ENCODE results near the gene HUS1B.
"Not testable (repeated sequence)": the region's sequence is repeated elsewhere in the genome, so short reads cannot be mapped to it uniquely, and the experiment has no call there.

The HUS1B gene

GRCh38 chr6:656460-657252, at the start of gene HUS1B:
TSS of gene HUS1B (minus strand) at chr6:657100. CDS start at chr6:656944, 156 bp downstream.
- no peak for DNase-seq (ENCODE audit: low read depth)

GRCh38 chr6:706146-706545, 49.2 kb upstream of the HUS1B start:
- DNase-seq (ENCODE audit: low read depth) = no peak

- DNase-seq (ENCODE audit: low read depth) = no peak
Observed at GRCh38 chr6:705047-705446, 48.1 kb upstream of the HUS1B start.

- DNase-seq (ENCODE audit: low read depth) = no peak
Observed at GRCh38 chr6:704046-704445, 47.1 kb upstream of the HUS1B start.

- no peak for DNase-seq (ENCODE audit: low read depth)
Observed at GRCh38 chr6:703552-703951, 46.7 kb upstream of the HUS1B start.

- no peak for DNase-seq (ENCODE audit: low read depth)
Observed at GRCh38 chr6:701700-702479, 45.0 kb upstream of the HUS1B start.

- DNase-seq (ENCODE audit: low read depth) = no peak
Observed at GRCh38 chr6:701215-701614, 44.3 kb upstream of the HUS1B start.

GRCh38 chr6:700490-700889, 43.6 kb upstream of the HUS1B start:
- DNase-seq (ENCODE audit: low read depth) = no peak

- no peak for DNase-seq (ENCODE audit: low read depth)
Observed at GRCh38 chr6:699319-699718, 42.4 kb upstream of the HUS1B start.

- not testable (repeated sequence) for DNase-seq (ENCODE audit: low read depth)
Observed at GRCh38 chr6:694431-695126, 37.7 kb upstream of the HUS1B start.

- DNase-seq (ENCODE audit: low read depth) = no peak
Observed at GRCh38 chr6:693723-694009, 36.8 kb upstream of the HUS1B start.

- DNase-seq (ENCODE audit: low read depth) = peak; percentile 76
Observed at GRCh38 chr6:692858-693722, 36.2 kb upstream of the HUS1B start, which contains the start of gene EXOC2. TSS of gene EXOC2 (minus strand) at chr6:693139. CDS start at chr6:637818, 55,321 bp downstream.

- DNase-seq (ENCODE audit: low read depth) = peak; percentile 56
Observed at GRCh38 chr6:692356-692851, 35.5 kb upstream of the HUS1B start.

- DNase-seq (ENCODE audit: low read depth) = no peak
Observed at GRCh38 chr6:689223-689622, 32.3 kb upstream of the HUS1B start.

- no peak for DNase-seq (ENCODE audit: low read depth)
Observed at GRCh38 chr6:686497-686896, 29.6 kb upstream of the HUS1B start.

- DNase-seq (ENCODE audit: low read depth) = no peak
Observed at GRCh38 chr6:684831-685636, 28.1 kb upstream of the HUS1B start.

GRCh38 chr6:683742-684440, 27.0 kb upstream of the HUS1B start:
- no peak for DNase-seq (ENCODE audit: low read depth)

GRCh38 chr6:680666-681340, 23.9 kb upstream of the HUS1B start:
- no peak for DNase-seq (ENCODE audit: low read depth)

- DNase-seq (ENCODE audit: low read depth) = no peak
Observed at GRCh38 chr6:680251-680650, 23.4 kb upstream of the HUS1B start.

- no peak for DNase-seq (ENCODE audit: low read depth)
Observed at GRCh38 chr6:679282-679681, 22.4 kb upstream of the HUS1B start.

Data from activated T-helper 1 cell treated with Interleukin-2 at 50 U/mL for 16 hours (primary cell).